Activated CD8-positive, alpha-beta T cell treated with anti-CD3 and anti-CD28 coated beads for 36 hours (primary cell): ENCODE data around the gene BBS5. TPM values are rescaled to one million over a fixed set of nuclear protein-coding genes. Genes with fewer than 3 reads are reported as not detected.

Experiments used
- ATAC-seq: fragments of 200-7000 bp; cut with Tn5 transposase; one replicate; pipeline ENCODE4 v1.10.0; 2021; ENCODE audit warnings: mild to moderate bottlenecking, moderate library complexity
- CTCF ChIA-PET: fragments of 350-600 bp; sonication (Branson Sonifier 250); formaldehyde crosslinking; loops from one replicate; lab custom pipeline; 2021; ENCODE audit warnings: antibody characterized with exemption; lab: Charles Lee
- POLR2A ChIA-PET: fragments of 350-600 bp; sonication (Branson Sonifier 250); formaldehyde crosslinking; loops from one replicate; lab custom pipeline; 2021; ENCODE audit warnings: antibody characterized with exemption; lab: Charles Lee
- DNase-seq: peaks from one replicate; pipeline ENCODE4 v3.0.0-alpha.2; 2020
- H3K27ac Mint-ChIP-seq: one replicate; pipeline ENCODE4 v1.8.0; 2021; ENCODE audit warnings: mild to moderate bottlenecking, mixed read lengths
- H3K27me3 Mint-ChIP-seq: one replicate; pipeline ENCODE4 v1.8.0; 2021; ENCODE audit warnings: mixed read lengths
- H3K36me3 Mint-ChIP-seq: one replicate; pipeline ENCODE4 v1.8.0; 2021; ENCODE audit warnings: low read depth, mixed read lengths
- H3K4me1 Mint-ChIP-seq: one replicate; pipeline ENCODE4 v1.8.0; 2021; ENCODE audit warnings: low read depth, mixed read lengths
- H3K4me3 Mint-ChIP-seq: one replicate; pipeline ENCODE4 v1.8.0; 2021; ENCODE audit warnings: mild to moderate bottlenecking, moderate library complexity, mixed read lengths
- H3K9me3 Mint-ChIP-seq: one replicate; pipeline ENCODE4 v1.8.0; 2021; ENCODE audit warnings: mixed read lengths
- CTCF ChIP-seq: fragments of 200-600 bp; IDR thresholded peaks from one replicate; pipeline ENCODE4 v1.8.0; 2022; ENCODE audit warnings: antibody characterized with exemption, mild to moderate bottlenecking
- intact Hi-C: fragments of 100-400 bp; cut with micrococcal nuclease; formaldehyde crosslinking; loops from one replicate; pipeline ENCODE4 v1.10.0; 2022
- total RNA-seq, 2 experiments: library from RNA; stranded (reverse); gene quantifications; one replicate each; pipeline ENCODE4 v1.2.3, GENCODE V29; 2021

The BBS5 gene
- total RNA-seq, 2 experiments from 2014 or later, result 2.6 to 3.2 TPM

- CTCF ChIA-PET, result no interaction called here
- no peak overlapping the region for H3K27ac Mint-ChIP-seq
- H3K4me1 Mint-ChIP-seq, result no peaks in the 10 kb centered on the region
- H3K36me3 Mint-ChIP-seq, result no peaks in the 10 kb centered on the region
- no peaks in the 10 kb centered on the region for H3K27me3 Mint-ChIP-seq
- H3K9me3 Mint-ChIP-seq, result no peaks in the 10 kb centered on the region
- intact Hi-C loops, result no loop called here
- TF ChIP-seq CTCF, result no peak
- POLR2A ChIA-PET, result no interaction called here
- no peak overlapping the region for H3K4me3 Mint-ChIP-seq
- DNase-seq (no peak), ATAC-seq (no peak)
These were observed 18.2 kb upstream of the BBS5 start for GRCh38 chr2:169461143-169461542.

GRCh38 chr2:169462896-169463695 lies 16.2 kb upstream of the BBS5 start:
- ATAC-seq (no peak), DNase-seq (no peak)
- intact Hi-C loops, result no loop called here
- Mint-ChIP-seq H3K4me3 (no peak overlapping the region), H3K36me3 (no peaks in the 10 kb centered on the region), H3K27ac (no peak overlapping the region), H3K9me3 (no peaks in the 10 kb centered on the region), H3K27me3 (no peaks in the 10 kb centered on the region), H3K4me1 (no peaks in the 10 kb centered on the region)
- ChIA-PET POLR2A (no interaction called here), CTCF (interaction anchor here (2.2 kb wide), 1 partner anchor 10 kb away, joined by 7 read pairs; no protein-coding TSS in a partner anchor)
- TF ChIP-seq CTCF, result no peak

GRCh38 chr2:169464466-169464865 lies 14.8 kb upstream of the BBS5 start:
- H3K4me1 Mint-ChIP-seq, result no peaks in the 10 kb centered on the region
- no peaks in the 10 kb centered on the region for H3K27me3 Mint-ChIP-seq
- H3K36me3 Mint-ChIP-seq, result no peaks in the 10 kb centered on the region
- intact Hi-C loops, result no loop called here
- no peak for TF ChIP-seq CTCF
- no peak for DNase-seq
- H3K9me3 Mint-ChIP-seq, result no peaks in the 10 kb centered on the region
- H3K27ac Mint-ChIP-seq, result no peak overlapping the region
- no peak overlapping the region for H3K4me3 Mint-ChIP-seq
- ChIA-PET POLR2A (interaction anchor here (1.0 kb wide), 1 partner anchor 17 kb away, joined by 4 read pairs; no protein-coding TSS in a partner anchor), CTCF (no interaction called here)
- ATAC-seq, result peak; percentile 33

GRCh38 chr2:169464882-169465281 lies 14.4 kb upstream of the BBS5 start:
- TF ChIP-seq CTCF, result no peak
- intact Hi-C loops, result no loop called here
- Mint-ChIP-seq H3K27me3 (no peaks in the 10 kb centered on the region), H3K36me3 (no peaks in the 10 kb centered on the region), H3K9me3 (no peaks in the 10 kb centered on the region), H3K27ac (no peak overlapping the region), H3K4me3 (no peak overlapping the region), H3K4me1 (no peaks in the 10 kb centered on the region)
- ChIA-PET CTCF (no interaction called here), POLR2A (interaction anchor here (1.0 kb wide), 1 partner anchor 17 kb away, joined by 4 read pairs; no protein-coding TSS in a partner anchor)
- peak; percentile 70 for ATAC-seq
- DNase-seq, result no peak

- Mint-ChIP-seq H3K9me3 (no peaks in the 10 kb centered on the region), H3K27ac (no peak overlapping the region), H3K4me3 (no peak overlapping the region), H3K27me3 (no peaks in the 10 kb centered on the region), H3K4me1 (no peaks in the 10 kb centered on the region), H3K36me3 (no peaks in the 10 kb centered on the region)
- no peak for TF ChIP-seq CTCF
- no peak for DNase-seq
- intact Hi-C loops, result loop anchor here (2.0 kb wide), 1 partner anchor 92 kb away; no protein-coding TSS in a partner anchor
- POLR2A ChIA-PET, result no interaction called here
- CTCF ChIA-PET, result interaction anchor here (0.6 to 1.1 kb wide), 4 partner anchors 10 to 473 kb away, joined by 3 to 7 read pairs (median 3); partner anchors contain the start of gene BBS5
- peak; percentile 46 for ATAC-seq
These were observed 10.5 kb upstream of the BBS5 start for GRCh38 chr2:169468841-169469240.
